Progenitor cell of endocrine pancreas (in vitro differentiated cells): ENCODE measurements around the gene NOP53. TPM values are rescaled to one million over a fixed set of nuclear protein-coding genes. Genes with fewer than 3 reads are reported as not detected.
"Not testable (repeated sequence)": the region's sequence is repeated elsewhere in the genome, so short reads cannot be mapped to it uniquely, and the experiment has no call there.

Source experiments
- DNase-seq: peaks from one replicate; pipeline ENCODE4 v3.0.0; 2021; ENCODE audit warnings: low spot score; ENCODE audit not compliant: unreplicated experiment
- H3K27ac Mint-ChIP-seq: 2 replicates; pipeline ENCODE4 v1.8.0; 2021; ENCODE audit warnings: mild to moderate bottlenecking, moderate library complexity, mixed read lengths
- H3K27me3 Mint-ChIP-seq: 2 replicates; pipeline ENCODE4 v1.8.0; 2021; ENCODE audit warnings: mixed read lengths
- H3K36me3 Mint-ChIP-seq: 2 replicates; pipeline ENCODE4 v1.8.0; 2022; ENCODE audit warnings: mixed read lengths; ENCODE audit not compliant: insufficient read depth
- H3K4me1 Mint-ChIP-seq: 2 replicates; pipeline ENCODE4 v1.8.0; 2021; ENCODE audit warnings: low read depth, mixed read lengths
- H3K4me3 Mint-ChIP-seq: 2 replicates; pipeline ENCODE4 v1.8.0; 2021; ENCODE audit warnings: low read depth, mild to moderate bottlenecking, moderate library complexity, mixed read lengths
- H3K9me3 Mint-ChIP-seq: 2 replicates; pipeline ENCODE4 v1.8.0; 2021; ENCODE audit warnings: low read depth, mixed read lengths
- CTCF ChIP-seq: fragments of 200-600 bp; sonication (generic); IDR thresholded peaks from one replicate; pipeline ENCODE4 v1.5.0; 2021; ENCODE audit warnings: antibody characterized with exemption, mild to moderate bottlenecking; ENCODE audit not compliant: unreplicated experiment
- total RNA-seq: library from RNA; stranded (reverse); gene quantifications from 2 replicates; pipeline ENCODE4 v1.2.1, GENCODE V29; 2021

Gene NOP53
- total RNA-seq, 1 donor from 2014 or later = 301 TPM

- Mint-ChIP-seq H3K27ac (no peak overlapping the region), H3K9me3 (peaks cover 14% of the 10 kb centered on the region), H3K27me3 (peaks cover 31% of the 10 kb centered on the region), H3K36me3 (no peaks in the 10 kb centered on the region), H3K4me1 (peaks cover 2% of the 10 kb centered on the region), H3K4me3 (no peak overlapping the region)
- DNase-seq = no peak
- TF ChIP-seq CTCF = no peak
Measured at GRCh38 chr19:47714339-47714738, 31.0 kb upstream of the NOP53 start.

DNA sequence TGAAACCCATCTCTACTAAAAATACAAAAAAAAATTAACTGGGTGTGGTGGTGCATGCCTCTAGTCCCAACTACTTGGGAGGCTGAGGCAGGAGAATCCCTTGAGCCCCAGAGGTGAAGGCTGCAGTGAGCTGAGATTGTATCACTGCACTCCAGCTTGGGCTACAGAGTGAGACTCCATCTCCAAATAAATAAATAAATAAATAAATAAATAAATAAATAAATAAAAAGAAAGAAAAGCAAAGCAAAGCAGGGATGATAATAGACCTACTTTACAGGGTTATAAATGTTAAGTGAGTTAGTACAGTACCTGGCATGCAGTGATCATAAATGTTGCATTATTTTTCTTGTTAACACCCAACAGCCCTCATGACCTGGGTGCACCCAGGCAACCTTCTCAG is 30.5 kb upstream of the NOP53 start:
- not testable (repeated sequence) for H3K36me3 Mint-ChIP-seq, H3K4me1 Mint-ChIP-seq, H3K27ac Mint-ChIP-seq, H3K4me3 Mint-ChIP-seq, DNase-seq
- peaks cover 14% of the 10 kb centered on the region for H3K9me3 Mint-ChIP-seq
- peaks cover 31% of the 10 kb centered on the region for H3K27me3 Mint-ChIP-seq

GRCh38 chr19:47716270-47716937 is 28.9 kb upstream of the NOP53 start:
- H3K27me3 Mint-ChIP-seq = peaks cover 34% of the 10 kb centered on the region
- no peak overlapping the region for H3K4me3 Mint-ChIP-seq
- H3K4me1 Mint-ChIP-seq = peaks cover 2% of the 10 kb centered on the region
- no peaks in the 10 kb centered on the region for H3K36me3 Mint-ChIP-seq
- H3K27ac Mint-ChIP-seq = no peak overlapping the region
- no peak for TF ChIP-seq CTCF
- DNase-seq = no peak
- H3K9me3 Mint-ChIP-seq = peaks cover 14% of the 10 kb centered on the region

- not testable (repeated sequence) for H3K4me3 Mint-ChIP-seq, DNase-seq, H3K27ac Mint-ChIP-seq, H3K36me3 Mint-ChIP-seq, H3K4me1 Mint-ChIP-seq
- H3K9me3 Mint-ChIP-seq = peaks cover 14% of the 10 kb centered on the region
- H3K27me3 Mint-ChIP-seq = peaks cover 24% of the 10 kb centered on the region
Measured at GRCh38 chr19:47718415-47719046, 26.8 kb upstream of the NOP53 start.

GRCh38 chr19:47719047-47719859 is 26.1 kb upstream of the NOP53 start:
- H3K36me3 Mint-ChIP-seq = no peaks in the 10 kb centered on the region
- no peak for TF ChIP-seq CTCF
- DNase-seq = no peak
- peaks cover 2% of the 10 kb centered on the region for H3K4me1 Mint-ChIP-seq
- H3K27me3 Mint-ChIP-seq = peaks cover 17% of the 10 kb centered on the region
- H3K9me3 Mint-ChIP-seq = peaks cover 8% of the 10 kb centered on the region
- no peak overlapping the region for H3K27ac Mint-ChIP-seq
- H3K4me3 Mint-ChIP-seq = no peak overlapping the region

DNA sequence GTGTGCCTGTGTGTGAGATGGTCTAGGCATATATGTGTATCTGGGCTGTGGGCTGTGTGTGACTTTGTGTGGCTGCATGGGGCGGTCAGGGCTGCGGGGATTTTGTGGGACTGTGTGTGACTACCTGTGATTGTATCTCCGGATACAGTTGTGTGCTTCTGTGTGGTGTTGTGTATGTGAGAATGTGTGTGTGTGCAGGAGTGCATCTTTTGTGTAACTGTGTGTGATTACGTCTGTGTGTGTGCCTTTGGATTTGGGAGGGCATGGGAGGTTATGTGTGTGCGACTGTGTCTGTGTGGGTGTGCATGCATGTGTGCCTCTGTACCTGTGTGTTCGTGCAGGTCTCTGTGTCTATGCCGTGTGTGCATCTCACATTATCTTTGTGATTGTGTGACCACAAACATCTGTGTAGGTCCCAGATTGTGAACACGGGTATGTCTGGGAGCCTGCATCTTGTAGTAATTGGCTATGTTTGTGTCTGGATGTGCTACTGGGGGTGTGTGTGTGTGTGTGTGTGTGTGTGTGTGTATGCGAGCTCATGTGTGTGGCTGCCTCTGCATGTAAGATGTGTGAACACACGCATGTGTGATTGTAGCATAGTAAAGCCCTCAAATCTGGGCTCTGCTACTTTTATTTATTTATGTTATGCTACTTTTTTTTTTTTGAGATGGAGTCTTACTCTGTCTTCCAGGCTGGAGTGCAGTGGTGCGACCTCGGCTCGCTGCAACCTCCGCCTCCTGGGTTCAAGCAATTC is 24.5 kb upstream of the NOP53 start:
- H3K4me3 Mint-ChIP-seq = no peak overlapping the region
- peaks cover 6% of the 10 kb centered on the region for H3K27me3 Mint-ChIP-seq
- no peaks in the 10 kb centered on the region for H3K9me3 Mint-ChIP-seq
- peak overlapping the region; percentile 29 for H3K27ac Mint-ChIP-seq
- peaks cover 2% of the 10 kb centered on the region for H3K4me1 Mint-ChIP-seq
- DNase-seq = no peak
- no peak for TF ChIP-seq CTCF
- no peaks in the 10 kb centered on the region for H3K36me3 Mint-ChIP-seq
